H1 (cell line): ENCODE measurements around the gene CCDC182.
A peak's percentile ranks its signal among the peaks of the same experiment; 100 is the strongest.

Experiments
- CTCF ChIP-seq, 3 experiments: IDR thresholded peaks; 1 replicate in 2 of 3; 2 replicates in 1 of 3; pipeline versions ENCODE4 v1.5.1 to v1.6.1; 2011; ENCODE audit warnings: low read length in 3 of 3, mild to moderate bottlenecking in 3 of 3, inconsistent platforms in 2 of 3, low read depth in 1 of 3, moderate library complexity in 1 of 3; ENCODE audit not compliant: insufficient read depth in 1 of 3; ENCODE audit errors: control extremely low read depth in 1 of 3
- EZH2 ChIP-seq: fragments of 200-600 bp; sonication (generic); IDR thresholded peaks from 2 replicates; pipeline ENCODE4 v1.7.1; 2012; ENCODE audit warnings: low read depth, mild to moderate bottlenecking, moderate library complexity, low read length, inconsistent platforms; ENCODE audit not compliant: severe bottlenecking
- GTF2F1 ChIP-seq: IDR thresholded peaks from 2 replicates; pipeline ENCODE4 v1.6.1; 2012; ENCODE audit warnings: low read depth, low read length, improper control_type of control experiment, borderline replicate concordance
- JUN ChIP-seq: IDR thresholded peaks from 2 replicates; pipeline ENCODE4 v1.6.1; 2011; ENCODE audit warnings: low read depth, mild to moderate bottlenecking, improper control_type of control experiment, low read length
- POLR2A ChIP-seq, 2 experiments: IDR thresholded peaks; 1 replicate in 1 of 2; 2 replicates in 1 of 2; pipeline ENCODE4 v1.6.1; 2011; ENCODE audit warnings: low read depth in 2 of 2, low read length in 2 of 2, mild to moderate bottlenecking in 2 of 2; ENCODE audit errors: control extremely low read depth in 1 of 2
- SP2 ChIP-seq: IDR thresholded peaks from 2 replicates; pipeline ENCODE4 v1.6.1; 2012; ENCODE audit warnings: mild to moderate bottlenecking, low read length, inconsistent platforms

GRCh38 chr17:57772774-57773173 is 27.7 kb upstream of the CCDC182 start:
- TF ChIP-seq CTCF (IDR thresholded peaks at IDR 0.05; ENCODE audit: control extremely low read depth in 1 of 3, insufficient read depth in 1 of 3, low read depth in 1 of 3, low read length in 3 of 3) (peak; percentile 16 to 41 (median 23); a peak in 3 of 4 replicates), SP2 (no peak), JUN (no peak), POLR2A (IDR thresholded peaks at IDR 0.05; ENCODE audit: control extremely low read depth in 1 of 2, low read depth in 2 of 2, low read length in 2 of 2) (no peak), EZH2 (no peak), GTF2F1 (no peak)
